ENCODE data around the gene CDH23.
A peak's percentile ranks its signal among the peaks of the same experiment; 100 is the strongest.

DNA sequence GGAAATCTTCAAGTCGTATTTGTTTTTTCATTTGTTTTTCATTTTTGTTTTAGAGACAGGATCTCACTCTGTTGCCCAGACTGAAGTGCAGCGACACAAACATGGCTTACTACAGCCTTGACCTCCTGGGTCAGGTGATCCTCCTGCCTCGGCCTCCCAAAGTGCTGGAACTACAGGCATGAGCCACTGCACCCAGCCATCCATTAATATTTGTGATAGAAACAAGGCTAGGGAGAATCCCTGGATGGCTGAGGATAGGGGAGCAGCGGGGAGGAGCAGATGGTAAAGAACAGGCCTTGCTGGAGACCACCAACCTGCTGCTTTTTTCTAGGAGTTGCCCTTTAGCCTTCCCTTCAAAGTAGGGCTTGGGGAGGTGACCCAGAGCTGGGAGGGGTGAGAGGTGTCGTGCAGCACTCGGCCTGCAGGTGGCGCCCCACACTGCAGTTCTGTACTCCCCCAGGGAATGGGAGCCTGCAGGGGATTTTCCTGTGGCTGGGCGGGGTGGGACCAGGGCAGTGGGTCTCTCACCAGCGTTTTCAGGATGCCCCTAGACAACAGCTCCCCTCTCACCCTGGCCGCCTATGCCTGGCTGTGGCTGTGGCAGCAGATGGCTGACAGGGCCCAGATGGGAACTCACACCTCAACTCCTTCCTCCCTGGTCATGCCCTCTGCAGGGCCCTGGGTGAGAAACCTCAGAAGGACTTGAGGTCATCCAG, 12.6 kb upstream of the CDH23 start:
- TF ChIP-seq, protein P1, sequence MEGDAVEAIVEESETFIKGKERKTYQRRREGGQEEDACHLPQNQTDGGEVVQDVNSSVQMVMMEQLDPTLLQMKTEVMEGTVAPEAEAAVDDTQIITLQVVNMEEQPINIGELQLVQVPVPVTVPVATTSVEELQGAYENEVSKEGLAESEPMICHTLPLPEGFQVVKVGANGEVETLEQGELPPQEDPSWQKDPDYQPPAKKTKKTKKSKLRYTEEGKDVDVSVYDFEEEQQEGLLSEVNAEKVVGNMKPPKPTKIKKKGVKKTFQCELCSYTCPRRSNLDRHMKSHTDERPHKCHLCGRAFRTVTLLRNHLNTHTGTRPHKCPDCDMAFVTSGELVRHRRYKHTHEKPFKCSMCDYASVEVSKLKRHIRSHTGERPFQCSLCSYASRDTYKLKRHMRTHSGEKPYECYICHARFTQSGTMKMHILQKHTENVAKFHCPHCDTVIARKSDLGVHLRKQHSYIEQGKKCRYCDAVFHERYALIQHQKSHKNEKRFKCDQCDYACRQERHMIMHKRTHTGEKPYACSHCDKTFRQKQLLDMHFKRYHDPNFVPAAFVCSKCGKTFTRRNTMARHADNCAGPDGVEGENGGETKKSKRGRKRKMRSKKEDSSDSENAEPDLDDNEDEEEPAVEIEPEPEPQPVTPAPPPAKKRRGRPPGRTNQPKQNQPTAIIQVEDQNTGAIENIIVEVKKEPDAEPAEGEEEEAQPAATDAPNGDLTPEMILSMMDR (conservative IDR thresholded peaks at IDR 0.05 in 1 of 2, IDR thresholded peaks at IDR 0.05 in 1 of 2; ENCODE audit: low read depth in 1 of 2, low read length in 2 of 2): peak; percentile 83 to 93
- no peak for TF ChIP-seq EZH2 (IDR thresholded peaks at IDR 0.05; ENCODE audit: low read length, missing control alignments)

Data from fibroblast of lung (primary cell).